HG02763 (cell line): ENCODE data around the gene SLX1A.
"Not testable (repeated sequence)": the region's sequence is repeated elsewhere in the genome, so short reads cannot be mapped to it uniquely, and the experiment has no call there.

ENCODE experiments used
- ATAC-seq: cut with Tn5 transposase; IDR thresholded peaks from one replicate; pipeline ENCODE4 v1.9.1; 2021; ENCODE audit warnings: mild to moderate bottlenecking, moderate library complexity; ENCODE audit not compliant: unreplicated experiment

Gene SLX1A

DNA sequence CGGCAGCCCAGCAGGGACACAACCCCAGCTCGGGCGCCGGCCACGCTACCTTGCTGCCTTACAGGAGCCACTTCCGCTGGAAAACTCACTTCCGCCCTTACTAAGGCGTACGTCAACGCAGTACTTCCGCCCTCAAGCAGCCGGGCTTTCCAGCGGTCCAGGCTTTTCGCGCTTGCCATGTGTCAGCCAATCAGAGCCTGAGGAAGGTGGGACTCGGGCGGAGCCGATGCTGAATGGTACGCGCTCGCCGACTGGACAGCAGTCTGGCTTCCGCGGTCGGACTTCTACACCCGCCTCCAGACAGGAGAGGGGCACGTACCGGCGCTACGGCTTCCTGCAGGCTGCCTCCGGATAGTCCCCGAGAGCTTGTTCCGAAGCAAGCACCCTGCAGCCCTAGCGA is at the start of gene SLX1A, which contains the start of gene BOLA2B:
Gene SLX1A, plus strand, starts transcription at position 261 of the 400 bp plus-strand sequence. CDS start 210 bp downstream, outside the sequence.
Gene BOLA2B, minus strand, starts transcription at position 52 of the 400 bp plus-strand sequence. CDS start 71 bp downstream, outside the sequence.
- ATAC-seq, result peak; percentile 88

DNA sequence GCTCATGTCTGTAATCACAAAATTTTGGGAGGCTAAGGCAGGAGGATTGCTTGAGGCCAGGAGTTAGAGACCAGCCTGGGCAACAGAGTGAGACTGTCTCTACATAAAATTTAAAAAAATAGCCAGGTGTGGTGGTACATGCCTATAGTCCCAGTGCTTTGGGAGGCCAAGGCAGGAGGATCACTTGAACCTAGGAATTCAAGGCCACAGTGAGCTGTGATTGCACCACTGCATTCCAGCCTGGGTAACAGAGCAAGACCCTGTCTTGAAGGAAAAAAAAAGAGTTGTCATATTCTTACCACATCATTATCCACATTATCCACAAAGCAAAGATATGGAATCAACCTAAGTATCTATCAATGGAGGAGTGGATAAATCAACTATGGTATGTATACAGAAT is 49.7 kb upstream of the SLX1A start:
- no peak for ATAC-seq

DNA sequence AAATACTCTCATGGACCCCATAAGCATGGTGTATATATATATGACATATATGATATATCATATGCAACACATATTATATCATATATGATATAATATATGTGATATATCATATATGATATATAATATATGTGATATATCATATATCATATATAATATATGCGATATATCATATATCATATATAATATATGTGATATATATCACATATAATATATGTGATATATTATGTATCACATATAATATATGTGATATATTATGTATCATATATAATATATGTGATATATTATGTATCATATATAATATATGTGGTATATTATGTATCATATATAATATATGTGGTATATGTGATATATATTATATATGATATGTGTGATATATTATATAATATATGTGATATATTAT is 48.8 kb upstream of the SLX1A start:
- no peak for ATAC-seq

DNA sequence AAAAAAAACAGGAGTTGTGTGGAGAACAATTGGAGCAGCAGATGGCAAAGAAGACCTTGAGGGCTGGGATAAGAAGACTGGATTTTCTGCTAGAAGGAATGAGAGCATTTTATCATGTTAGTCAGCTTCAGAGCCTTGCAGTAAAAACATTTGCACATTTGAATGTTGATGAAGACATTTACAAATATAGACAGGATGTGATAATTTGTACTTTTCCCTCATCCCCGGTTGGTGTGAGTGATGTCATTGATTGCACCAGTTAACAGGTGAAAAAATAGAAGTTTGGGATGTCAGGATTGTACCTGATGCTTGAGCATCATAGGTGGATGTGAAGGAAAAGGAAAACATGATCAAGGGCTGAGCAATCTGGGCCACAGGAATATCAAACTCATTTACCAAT is 48.0 kb upstream of the SLX1A start:
- no peak for ATAC-seq

DNA sequence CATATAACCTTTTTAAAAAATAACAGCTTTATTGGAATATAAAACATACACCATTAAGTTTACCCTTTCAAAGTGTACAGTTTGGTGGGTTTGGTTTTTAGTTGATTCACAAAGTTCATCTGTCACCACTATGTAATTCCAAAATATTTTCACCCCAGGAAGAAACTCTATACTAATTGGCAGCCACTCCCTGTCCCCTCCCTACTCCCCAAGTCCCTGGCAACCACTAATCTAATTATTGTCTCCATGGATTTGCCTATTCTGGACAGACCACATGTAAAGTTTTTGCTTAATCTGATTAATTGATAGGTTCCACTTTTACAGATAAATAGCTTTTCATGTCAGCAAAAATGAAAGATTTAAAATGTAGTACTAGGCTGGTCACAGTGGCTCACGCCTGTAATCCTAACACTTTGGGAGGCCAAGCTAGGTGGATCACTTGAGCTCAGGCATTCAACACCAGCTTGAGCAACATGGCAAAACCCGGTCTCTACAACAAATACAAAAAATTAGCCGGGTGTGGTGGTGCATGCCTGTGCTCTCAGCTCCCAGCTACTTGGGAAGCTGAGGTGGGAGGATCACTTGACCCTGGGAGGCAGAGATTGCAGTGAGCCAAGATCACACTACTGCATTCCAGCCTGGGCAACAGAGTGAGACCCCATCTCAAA is 45.7 kb upstream of the SLX1A start:
- no peak for ATAC-seq

DNA sequence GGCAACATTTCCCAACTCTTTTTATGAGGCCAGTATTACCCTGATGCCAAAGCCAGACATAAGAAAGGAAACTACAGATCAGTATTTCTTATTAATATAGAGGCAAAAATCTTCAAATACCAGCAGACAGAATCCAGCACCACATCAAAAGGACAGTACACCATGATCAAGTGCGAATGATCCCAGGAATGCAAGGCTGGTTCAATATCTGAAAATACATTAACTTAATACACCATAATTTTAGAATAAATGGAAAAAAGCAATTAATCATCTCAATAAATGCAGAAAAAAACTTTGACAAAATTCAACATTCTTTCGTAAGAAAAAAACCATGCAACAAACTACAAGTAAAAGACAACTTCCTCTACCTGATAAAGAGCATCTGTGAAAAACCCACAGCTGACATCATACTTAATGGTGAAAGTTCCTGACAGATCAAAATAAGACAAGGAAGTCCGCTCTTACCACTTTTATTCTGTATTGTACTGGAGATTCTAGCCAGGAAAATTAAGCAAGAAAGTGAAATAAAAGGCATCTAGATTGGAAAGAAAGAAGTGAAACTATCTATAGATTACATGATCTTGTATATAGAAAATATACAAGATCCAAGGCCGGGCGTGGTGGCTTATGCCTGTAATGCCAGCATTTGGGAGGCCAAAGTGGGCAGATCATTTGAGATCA is 44.3 kb upstream of the SLX1A start:
- no peak for ATAC-seq

DNA sequence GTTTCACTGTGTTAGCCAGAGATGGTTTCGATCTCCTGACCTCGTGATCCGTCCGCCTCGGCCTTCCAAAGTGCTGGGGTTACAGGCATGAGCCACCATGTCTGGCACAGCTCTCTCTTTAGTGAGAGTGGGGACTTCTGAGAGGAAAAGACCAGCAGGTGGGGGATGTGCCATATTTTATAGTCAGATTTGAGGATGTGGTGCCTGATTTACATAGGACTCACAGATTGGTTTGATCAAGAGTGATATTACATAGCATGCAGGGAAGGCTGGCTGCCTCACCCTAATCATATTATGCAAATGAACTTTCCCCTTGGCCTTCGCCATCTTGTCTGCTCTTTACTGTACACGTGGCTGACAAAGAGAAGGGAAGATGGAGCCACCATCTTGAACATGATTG is 42.6 kb upstream of the SLX1A start:
- ATAC-seq, result no peak

DNA sequence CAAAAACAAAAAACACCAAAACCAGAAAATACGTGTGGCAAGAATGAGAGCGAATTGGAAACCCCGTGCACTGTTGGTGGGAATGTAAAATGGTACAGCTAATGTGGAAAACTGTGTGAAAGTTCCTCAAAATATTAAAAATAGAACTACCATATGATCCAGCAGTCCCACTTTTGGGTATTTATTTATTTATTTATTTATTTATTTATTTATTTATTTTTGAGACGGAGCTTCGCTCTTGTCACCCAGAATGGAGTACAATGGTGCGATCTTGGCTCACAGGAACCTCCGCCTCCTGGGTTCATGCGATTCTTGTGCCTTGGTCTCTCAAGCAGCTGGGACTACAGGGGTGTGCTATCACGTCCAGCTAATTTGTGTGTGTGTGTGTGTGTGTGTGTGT is 41.2 kb upstream of the SLX1A start:
- ATAC-seq, result no peak

DNA sequence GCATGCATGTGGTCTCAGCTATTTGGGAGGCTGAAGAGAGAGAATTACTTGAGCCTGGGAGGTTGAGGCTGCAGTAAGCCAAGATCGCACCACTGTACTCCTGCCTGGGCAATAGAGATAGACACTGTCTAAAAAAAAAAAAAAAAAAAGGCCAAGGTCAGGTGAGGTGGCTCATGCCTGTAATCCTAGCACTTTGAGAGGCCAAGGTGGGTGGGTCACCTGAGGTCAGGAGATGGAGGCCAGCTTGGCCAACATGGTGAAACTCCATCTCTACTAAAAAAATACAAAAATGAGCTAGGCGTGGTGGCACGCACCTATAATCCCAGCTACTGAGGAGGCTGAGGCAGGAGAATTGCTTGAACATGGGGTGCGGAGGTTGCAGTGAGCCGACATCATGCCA is 38.5 kb upstream of the SLX1A start:
- no peak for ATAC-seq

DNA sequence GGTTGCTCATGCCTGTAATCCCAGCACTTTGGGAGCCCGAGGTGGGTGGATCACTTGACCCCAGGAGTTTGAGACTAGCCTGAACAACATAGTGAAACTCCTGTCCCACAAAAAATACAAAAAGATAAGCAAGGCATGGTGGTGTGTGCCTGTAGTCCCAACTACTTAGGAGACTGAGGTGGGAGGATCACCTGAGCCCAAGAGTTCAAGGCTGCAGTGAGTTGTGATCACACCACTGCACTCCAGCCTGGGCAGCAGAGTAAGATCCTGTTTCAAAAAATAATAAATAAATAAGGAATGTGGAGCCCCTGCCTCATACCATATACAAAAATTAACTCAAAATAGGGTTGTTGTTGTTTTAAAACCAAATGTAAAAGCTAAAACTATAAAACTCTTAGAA is 36.5 kb upstream of the SLX1A start:
- no peak for ATAC-seq

DNA sequence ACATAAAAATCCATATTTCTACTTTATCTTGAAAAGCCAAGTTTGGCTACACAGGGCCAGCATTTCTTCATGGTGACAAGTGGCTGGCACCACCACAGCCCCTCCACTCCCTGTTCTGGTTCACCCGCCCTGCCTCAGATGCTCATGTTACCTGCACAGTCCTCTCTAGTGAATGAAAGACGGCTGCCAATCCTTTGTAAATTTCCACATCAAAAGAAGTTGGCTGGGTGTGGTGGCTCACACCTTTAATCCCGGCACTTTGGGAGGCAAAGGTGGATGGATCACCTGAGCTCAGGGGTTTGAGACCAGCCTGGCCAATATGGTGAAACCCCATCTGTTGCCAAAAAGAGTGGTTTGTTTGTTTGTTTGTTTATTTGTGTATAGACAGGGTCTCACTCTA is 30.1 kb upstream of the SLX1A start:
- no peak for ATAC-seq

DNA sequence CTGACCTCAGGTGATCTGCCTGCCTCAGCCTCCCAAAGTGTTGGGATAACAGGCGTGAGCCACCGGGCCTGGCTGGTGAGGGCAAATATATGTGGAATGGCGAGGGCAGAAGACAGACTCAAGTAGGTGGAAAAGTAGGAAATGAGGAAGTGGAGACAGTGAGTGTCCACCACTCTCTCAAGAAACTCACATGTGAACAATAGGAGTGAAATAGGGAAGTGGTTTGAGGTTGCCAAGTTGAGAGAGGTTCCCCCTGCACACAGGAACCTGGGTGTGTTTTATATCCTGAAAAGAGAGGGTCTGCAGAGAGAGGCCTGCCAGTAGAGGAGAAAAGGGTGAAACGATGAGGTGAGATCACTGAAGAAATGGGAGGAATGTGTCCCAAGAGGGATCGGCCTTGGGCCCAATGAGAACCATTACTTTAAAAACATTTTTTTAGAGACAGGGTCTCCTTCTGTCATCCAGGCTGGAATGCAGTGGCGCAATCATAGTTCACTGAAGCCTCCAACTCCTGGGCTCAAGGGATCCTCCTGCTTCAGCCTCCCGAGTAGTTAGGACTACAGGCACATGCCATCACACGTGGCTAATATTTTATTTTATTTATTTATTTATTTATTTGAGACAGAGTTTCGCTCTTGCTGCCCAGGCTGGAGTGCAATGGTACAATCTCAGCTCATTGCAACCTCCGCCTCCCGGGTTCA is 27.3 kb upstream of the SLX1A start:
- no peak for ATAC-seq

DNA sequence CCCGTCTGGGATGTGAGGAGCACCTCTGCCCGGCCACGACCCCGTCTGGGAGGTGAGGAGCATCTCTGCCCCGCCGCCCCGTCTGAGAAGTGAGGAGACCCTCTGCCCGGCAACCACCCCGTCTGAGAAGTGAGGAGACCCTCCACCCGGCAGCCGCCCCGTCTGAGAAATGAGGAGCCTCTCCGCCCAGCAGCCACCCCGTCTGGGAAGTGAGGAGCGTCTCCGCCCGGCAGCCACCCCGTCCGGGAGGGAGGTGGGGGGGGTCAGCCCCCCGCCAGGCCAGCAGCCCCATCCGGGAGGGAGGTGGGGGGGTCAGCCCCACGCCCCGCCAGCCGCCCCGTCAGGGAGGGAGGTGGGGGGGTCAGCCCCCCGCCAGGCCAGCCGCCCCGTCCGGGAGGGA is 24.9 kb upstream of the SLX1A start:
- not testable (repeated sequence) for ATAC-seq

DNA sequence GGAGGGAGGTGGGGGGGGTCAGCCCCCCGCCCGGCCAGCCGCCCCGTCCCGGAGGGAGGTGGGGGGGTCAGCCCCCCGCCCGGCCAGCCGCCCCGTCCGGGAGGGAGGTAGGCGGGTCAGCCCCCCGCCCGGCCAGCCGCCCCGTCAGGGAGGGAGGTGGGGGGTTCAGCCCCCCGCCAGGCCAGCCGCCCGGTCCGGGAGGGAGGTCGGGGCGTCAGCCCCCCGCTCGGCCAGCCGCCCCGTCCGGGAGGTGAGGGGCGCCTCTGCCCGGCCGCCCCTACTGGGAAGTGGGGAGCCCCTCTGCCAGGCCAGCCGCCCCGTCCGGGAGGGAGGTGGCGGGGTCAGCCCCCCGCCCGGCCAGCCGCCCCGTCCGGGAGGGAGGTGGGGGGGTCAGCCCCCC is 24.3 kb upstream of the SLX1A start:
- not testable (repeated sequence) for ATAC-seq

DNA sequence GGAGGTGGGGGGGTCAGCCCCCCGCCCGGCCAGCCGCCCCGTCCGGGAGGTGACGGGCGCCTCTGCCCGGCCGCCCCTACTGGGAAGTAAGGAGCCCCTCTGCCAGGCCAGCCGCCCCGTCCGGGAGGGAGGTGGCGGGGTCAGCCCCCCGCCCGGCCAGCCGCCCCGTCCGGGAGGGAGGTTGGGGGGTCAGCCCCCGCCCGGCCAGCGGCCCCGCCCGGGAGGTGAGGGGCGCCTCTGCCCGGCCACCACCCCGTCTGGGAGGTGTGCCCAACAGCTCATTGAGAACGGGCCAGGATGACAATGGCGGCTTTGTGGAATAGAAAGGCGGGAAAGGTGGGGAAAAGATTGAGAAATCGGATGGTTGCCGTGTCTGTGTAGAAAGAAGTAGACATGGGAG is 23.5 kb upstream of the SLX1A start:
- not testable (repeated sequence) for ATAC-seq

DNA sequence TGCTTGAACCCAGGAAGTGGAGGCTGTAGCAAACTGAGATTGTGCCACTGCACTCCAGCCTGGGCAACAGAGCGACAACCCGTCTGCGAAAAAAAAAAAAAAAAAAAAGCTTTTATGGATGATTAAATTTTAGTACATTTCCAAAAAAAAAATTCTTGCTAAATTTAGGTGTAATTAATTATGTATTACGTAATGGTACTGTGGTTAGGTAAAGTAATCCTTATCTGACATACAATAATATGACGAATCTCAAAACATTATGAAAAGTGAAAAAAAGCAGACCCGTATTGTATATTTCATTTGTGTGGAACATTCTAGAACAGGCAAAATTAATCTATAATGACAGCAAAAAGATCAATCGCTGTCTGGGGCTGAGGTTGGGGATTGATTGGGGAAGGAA is 20.6 kb upstream of the SLX1A start:
- ATAC-seq, result no peak

DNA sequence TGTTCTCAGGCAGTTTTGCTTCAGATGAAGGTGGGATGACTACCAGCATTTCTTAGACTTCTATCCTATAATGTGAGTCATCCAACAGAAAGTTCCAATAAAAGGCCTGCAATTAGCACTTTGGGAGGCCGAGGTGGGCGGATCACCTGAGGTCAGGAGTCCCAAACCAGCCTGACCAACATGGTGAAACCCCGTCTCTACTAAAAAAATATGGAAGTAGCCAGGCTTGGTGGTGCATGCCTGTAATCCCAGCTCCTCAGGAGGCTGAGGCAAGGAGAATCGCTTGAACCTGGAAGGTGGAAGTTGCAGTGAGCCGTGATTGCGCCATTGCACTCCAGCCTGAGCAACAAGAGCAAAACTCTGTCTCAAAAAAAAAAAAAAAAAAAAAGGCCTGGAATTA is 16.8 kb upstream of the SLX1A start:
- not testable (repeated sequence) for ATAC-seq

DNA sequence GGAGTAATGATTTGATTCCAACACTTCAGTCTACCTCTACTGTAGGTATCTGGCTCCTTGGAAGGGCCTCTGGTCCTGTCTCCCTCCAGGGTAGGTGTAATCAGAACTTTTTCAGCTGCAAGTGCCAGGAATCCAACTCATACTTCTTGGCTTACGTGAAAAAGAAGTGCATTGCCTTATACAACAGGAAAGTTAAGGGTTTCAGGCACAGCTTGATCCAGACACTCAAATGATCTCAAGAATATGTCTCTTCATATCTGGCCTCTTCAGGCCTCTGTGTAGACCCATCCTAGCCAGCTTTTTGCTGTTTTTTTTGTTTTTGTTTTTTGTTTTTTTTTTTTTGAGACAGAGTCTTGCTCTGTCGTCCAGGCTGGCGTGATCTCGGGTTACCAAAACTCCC is 14.5 kb upstream of the SLX1A start:
- ATAC-seq, result no peak

DNA sequence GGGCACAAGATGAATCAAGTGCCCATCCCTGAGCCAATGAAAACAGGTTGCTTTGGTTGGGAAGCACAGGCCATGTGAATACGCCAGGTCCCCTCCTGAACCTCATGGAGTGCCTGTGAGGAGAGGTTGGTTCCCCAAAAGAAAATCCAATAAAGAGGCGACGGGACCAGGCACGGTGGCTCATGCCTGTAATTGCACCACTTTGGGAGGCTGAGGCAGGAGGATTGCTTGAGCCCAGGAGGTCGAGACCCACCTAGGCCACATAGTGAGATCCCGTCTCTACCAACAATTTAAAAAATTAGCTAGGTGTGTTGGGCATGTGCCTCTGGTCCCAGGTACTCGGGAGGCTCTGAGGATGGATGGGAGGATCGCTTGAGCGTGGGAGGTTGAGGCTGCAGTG is 13.7 kb upstream of the SLX1A start:
- no peak for ATAC-seq

DNA sequence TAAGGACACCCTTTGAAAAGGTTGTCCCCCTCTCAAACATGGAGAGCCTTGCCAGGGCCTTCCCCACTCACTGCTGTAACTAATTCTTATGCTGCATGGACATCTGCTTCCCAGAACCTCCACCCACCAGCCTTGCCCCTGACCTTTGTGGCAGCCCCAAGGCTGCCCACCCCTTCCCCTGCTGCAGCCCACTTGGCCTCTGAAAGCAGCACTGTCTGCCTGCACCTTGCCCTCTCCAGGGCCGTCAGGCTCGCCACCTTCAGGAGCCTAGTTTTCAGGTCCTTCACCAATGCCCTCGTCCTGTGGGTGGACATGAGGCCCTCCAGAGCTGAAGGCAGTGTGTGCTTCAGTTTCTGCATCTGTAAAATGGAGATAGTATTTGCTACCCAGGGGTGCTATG is 12.9 kb upstream of the SLX1A start:
- no peak for ATAC-seq

DNA sequence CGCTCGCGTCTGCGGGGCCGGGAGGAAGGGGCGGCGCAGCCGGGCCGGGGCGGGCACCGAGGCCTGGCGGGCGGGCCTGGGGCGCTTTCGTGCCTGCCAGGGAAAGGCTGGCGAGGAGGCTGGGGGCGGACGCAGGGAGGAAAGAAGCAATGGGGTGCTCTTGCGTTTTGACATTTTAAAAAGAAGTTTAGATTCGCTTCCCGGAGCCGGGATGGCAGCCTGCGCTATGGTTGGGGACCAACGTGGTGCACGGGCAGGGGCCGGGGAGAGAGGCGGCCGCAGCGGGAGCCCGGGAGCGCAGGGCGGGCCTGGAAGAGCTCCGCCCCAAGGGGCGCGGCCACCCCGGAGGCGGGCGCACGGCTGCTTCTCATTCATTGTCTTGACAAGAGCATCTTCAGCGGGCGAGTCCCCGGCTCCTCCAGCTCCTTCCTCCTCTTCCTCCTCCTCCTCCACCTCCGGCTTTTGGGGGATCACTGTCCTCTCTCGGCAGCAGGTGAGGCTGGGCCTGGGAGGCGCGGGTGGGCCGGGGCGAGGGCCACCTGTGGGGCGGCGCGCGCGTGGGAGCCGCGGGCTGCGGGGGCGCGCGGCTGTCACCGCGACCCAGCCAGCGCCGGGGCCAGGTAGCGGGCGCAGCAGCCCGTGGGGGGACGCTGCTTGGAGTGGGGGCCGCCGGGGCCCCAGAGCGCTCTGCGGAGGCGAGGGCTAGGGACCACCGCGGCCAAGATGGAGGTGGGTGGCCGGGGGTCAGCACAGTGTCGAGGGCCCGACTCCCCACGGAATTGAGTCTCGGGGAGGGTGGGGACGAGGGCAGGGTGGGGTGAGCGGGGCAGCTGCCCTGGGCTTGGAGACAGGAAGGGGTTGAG is 10.2 kb upstream of the SLX1A start, which contains the start of gene CORO1A:
Gene CORO1A, plus strand, starts transcription at position 370 of the 863 bp plus-strand sequence. CDS start 1,608 bp downstream, outside the sequence.
- peak; percentile 42 for ATAC-seq
